ENCODE data around the gene CDC42. TPM values are rescaled to one million over a fixed set of nuclear protein-coding genes. Genes with fewer than 3 reads are reported as not detected.

Gene CDC42
- total RNA-seq, 4 donors from 2014 or later, result 228 to 244 (median 240) TPM

DNA sequence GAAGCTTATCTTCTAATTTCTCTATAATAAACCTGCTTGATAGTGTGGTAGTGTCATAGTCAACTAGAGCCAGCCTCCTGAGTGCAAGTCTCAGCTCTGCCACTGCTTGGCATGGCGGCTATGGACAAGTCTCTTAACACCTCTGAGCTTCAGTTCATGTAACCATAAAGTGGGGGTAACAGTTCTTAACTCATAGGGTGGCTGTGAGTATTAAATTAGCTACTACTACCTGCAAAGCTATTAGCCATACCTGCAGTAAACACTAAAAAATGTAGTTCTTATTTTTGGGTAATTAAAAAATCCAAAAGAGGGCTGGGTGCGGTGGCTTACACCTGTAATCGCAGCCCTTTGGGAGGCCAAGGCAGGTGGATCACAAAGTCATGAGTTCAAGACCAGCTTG, 2.2 kb upstream of the CDC42 start:
- no peak overlapping the region for H3K27ac ChIP-seq
- no peak for DNase-seq
- 96 to 100% methylated on average over 3 of the region's 3 CpGs for WGBS, 2 donors
- intact Hi-C loops (cut with DNase I), result no loop called here
- TF ChIP-seq POLR2A (IDR thresholded peaks at IDR 0.05), result no peak
- TF ChIP-seq, protein P1, sequence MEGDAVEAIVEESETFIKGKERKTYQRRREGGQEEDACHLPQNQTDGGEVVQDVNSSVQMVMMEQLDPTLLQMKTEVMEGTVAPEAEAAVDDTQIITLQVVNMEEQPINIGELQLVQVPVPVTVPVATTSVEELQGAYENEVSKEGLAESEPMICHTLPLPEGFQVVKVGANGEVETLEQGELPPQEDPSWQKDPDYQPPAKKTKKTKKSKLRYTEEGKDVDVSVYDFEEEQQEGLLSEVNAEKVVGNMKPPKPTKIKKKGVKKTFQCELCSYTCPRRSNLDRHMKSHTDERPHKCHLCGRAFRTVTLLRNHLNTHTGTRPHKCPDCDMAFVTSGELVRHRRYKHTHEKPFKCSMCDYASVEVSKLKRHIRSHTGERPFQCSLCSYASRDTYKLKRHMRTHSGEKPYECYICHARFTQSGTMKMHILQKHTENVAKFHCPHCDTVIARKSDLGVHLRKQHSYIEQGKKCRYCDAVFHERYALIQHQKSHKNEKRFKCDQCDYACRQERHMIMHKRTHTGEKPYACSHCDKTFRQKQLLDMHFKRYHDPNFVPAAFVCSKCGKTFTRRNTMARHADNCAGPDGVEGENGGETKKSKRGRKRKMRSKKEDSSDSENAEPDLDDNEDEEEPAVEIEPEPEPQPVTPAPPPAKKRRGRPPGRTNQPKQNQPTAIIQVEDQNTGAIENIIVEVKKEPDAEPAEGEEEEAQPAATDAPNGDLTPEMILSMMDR (IDR thresholded peaks at IDR 0.05), result no peak
- H3K27me3 ChIP-seq, result no peaks in the 10 kb centered on the region
- no peak overlapping the region for H3K4me3 ChIP-seq (replicated peaks in 1 of 3)
- no peaks in the 10 kb centered on the region for H3K36me3 ChIP-seq
- H3K9me3 ChIP-seq, result no peaks in the 10 kb centered on the region
- H3K4me1 ChIP-seq, result peaks cover 12 to 14% of the 10 kb centered on the region in 2 donors

DNA sequence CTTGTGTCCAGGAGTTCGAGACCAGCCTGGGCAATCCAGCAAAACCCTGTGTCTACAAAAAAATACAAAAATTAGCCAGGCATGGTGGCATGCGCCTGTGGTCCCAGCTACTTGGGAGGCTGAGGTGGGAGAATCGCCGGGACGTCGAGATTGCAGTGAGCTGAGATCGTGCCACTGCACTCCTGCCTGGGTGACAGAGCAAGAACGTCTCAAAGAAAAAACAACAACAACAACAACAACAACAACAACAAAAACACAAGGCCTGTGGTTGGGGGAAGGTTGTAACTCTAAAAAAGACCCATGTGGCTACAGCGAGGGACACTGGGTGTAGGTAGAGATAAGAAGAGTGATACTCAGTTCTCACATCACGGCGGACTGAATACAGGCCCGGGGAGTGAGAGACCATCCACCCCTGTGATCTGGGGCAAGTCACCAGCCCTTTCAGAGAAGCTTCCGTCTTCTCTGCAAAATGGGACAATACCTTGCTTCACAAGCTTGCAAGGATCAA, 848 bp upstream of the CDC42 start:
- no peaks in the 10 kb centered on the region for H3K27me3 ChIP-seq
- WGBS, 2 donors, result 87 to 90% methylated on average over 13 of the region's 13 CpGs
- intact Hi-C loops (cut with DNase I), result no loop called here
- TF ChIP-seq, protein P1 (IDR thresholded peaks at IDR 0.05), result no peak
- no peak for TF ChIP-seq POLR2A (IDR thresholded peaks at IDR 0.05)
- DNase-seq, result no peak
- no peaks in the 10 kb centered on the region for H3K36me3 ChIP-seq
- H3K4me3 ChIP-seq (replicated peaks in 1 of 3), result no peak overlapping the region
- no peaks in the 10 kb centered on the region for H3K9me3 ChIP-seq
- no peak overlapping the region for H3K27ac ChIP-seq
- peaks cover 24 to 25% of the 10 kb centered on the region in 2 donors for H3K4me1 ChIP-seq

DNA sequence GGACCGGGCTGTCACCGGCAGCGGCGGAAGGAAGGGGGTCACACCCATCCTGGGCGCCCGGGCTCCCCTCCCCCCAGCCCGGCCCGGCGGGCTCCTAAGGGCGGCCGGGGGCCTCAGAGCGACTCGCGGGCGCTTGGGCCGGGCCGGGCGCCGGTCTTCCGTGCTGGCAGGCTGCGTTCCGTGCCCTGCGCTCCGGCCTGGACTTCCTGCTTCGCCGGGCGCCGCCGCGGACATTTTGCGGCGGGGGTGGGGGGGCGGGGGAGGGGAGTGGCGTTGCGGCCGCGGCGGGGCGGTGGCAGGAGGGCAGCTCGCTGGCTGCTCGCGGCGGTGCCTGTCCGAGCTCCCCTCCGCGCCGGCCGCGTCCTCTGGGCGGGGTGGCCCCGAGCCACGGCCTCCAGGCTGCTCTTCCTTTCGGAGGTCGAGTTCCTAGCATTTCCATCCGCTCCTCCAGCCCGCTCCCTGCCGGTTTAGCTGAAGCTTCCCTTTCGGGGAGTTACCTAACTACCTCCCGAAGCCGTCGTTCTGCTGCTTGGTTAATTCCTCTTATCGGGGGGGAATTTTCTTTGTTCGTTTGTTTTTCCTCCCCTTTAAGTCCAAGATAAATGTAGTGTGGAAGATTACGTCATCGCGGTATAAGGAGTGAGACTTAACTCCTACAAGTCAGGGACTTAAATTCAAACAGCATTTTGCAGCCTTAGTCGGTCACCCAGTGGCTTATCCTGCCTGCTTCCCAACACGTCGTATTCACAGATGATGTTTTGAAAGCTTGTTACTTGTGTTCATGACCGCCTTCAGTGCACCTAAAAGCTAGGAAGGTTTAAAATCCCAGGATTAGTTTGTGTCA, 730 bp downstream of the CDC42 start:
- H3K9me3 ChIP-seq, result no peaks in the 10 kb centered on the region
- peak; percentile 61 for DNase-seq
- H3K36me3 ChIP-seq, result no peaks in the 10 kb centered on the region
- TF ChIP-seq POLR2A (IDR thresholded peaks at IDR 0.05), result peak in 1 of 2 donors; percentile 44
- TF ChIP-seq, protein P1 (IDR thresholded peaks at IDR 0.05), result no peak
- intact Hi-C loops (cut with DNase I), result no loop called here
- H3K4me1 ChIP-seq, result peaks cover 32 to 38% of the 10 kb centered on the region in 2 donors
- H3K27me3 ChIP-seq, result no peaks in the 10 kb centered on the region
- WGBS, 2 donors, result 0 to 1% methylated on average over 18 to 34 of the region's 70 CpGs
- peak overlapping the region; percentile 96 to 97 (median 96) for H3K27ac ChIP-seq
- peak overlapping the region; percentile 85 to 96 (median 94) for H3K4me3 ChIP-seq (replicated peaks in 1 of 3)

DNA sequence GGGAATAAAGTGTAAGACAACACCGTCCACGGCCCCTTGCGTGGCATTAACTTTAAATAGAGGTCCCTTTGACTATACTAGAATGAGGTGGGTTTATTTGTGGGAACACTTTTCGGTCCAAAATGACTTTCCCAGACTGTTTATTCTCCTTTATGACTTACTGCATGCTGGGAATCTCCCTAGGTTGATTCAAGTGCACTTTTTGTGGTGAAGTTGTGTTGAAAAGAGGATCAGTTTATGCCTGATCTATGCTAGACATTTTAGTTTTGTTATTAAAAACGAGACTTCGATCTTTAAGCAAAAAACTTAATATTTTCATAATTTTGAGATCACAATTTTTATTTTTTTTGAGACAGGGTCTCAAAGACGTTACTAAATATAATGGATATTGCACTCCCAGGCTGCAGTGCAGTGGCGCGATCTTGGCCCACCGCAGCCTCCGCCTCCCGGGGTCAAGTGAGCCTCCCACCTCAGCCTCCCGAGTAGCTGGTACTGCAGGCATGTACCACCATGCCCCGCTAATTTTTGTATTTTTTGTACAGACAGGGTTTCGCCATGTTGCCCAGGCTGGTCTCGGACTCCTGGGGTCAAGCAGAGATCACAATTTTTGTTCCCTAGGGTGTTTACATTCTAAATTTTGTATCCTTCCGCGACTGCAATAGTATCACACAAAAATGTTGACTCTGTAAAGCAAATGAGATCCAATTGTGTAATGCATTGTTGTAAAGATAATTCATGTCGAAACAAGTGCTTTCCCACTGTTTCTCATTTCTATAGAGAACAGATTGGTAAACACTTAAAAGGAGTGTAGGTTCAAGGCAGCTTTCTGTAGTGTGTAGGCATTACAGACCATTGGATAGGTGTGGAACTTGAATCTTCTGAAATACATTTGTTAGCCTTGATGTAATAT, 1.6 kb downstream of the CDC42 start:
- TF ChIP-seq POLR2A (IDR thresholded peaks at IDR 0.05), result no peak
- TF ChIP-seq, protein P1 (IDR thresholded peaks at IDR 0.05), result no peak
- DNase-seq, result no peak
- Histone ChIP-seq H3K27ac (peak overlapping the region; percentile 96 to 97 (median 96)), H3K27me3 (no peaks in the 10 kb centered on the region), H3K36me3 (no peaks in the 10 kb centered on the region), H3K9me3 (no peaks in the 10 kb centered on the region), H3K4me3 (replicated peaks in 1 of 3) (peak overlapping the region in 2 of 3 donors; percentile 94 to 96), H3K4me1 (peaks cover 35 to 43% of the 10 kb centered on the region in 2 donors)
- 55 to 57% methylated on average over 19 of the region's 19 CpGs for WGBS, 2 donors
- intact Hi-C loops (cut with DNase I), result no loop called here
